IPS DF 4.7 (cell line): ENCODE measurements around the gene TRPM2.

Experiments used
- DNase-seq: peaks from one replicate; pipeline ENCODE4 v3.0.0-alpha.2; 2013; ENCODE audit warnings: low spot score; ENCODE audit errors: extremely low read depth

Gene TRPM2

GRCh38 chr21:44353191-44353970 lies at the start of gene TRPM2:
TRPM2 (plus strand) TSS chr21:44353621; CDS start chr21:44353701, 80 bp downstream.
- DNase-seq, result no peak

DNA sequence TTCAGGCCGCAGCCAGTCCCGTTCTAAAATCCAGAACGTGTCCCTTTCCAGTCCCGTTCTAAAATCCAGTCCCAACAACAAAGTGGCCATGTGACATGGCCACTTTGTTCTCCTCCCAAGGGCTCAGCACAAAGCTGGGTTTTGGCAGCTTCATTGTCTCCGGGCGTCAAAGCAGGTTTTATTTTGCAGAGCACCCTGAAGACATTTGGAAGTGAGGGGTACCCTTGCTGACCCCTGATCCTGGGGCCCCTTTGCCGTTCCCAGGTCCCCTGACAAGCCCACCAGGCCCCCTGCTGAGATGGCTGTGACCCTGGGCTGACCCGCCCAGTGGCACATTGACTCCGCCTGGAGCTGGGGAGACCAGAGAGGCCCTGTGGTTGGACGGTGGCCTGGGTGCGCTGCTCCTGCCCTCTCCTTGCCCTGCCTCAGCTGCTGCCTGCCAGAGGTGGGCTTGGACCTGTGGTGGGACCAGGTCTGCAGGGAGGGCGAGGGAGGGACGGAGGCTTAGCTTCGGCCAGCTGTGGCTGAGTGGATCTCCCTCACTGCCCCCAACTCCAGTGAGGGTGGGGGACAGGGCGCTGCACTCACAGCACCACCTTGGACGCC lies 49.3 kb upstream of the TRPM2 start:
- DNase-seq, result no peak

DNA sequence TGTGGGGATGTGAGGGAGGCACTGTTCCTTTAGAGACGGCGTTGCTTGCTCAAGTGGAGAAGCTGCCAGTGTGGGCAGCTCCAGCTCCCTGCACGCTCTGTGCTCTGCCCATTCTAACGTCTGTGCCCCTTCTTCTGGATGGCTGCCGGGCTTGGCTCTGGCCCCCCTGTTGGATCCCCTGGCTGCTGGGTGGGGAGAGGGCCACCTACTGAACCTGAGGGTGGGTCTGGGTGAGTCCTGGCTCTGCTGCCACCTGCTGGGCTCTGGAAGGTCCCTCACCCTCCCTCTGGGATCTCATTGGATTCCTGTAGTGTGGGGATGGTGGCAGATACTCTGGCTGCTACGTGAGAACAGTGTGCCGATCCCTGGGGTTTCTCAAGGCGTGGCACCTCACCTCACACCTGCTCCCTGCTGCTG lies 48.5 kb upstream of the TRPM2 start:
- no peak for DNase-seq

GRCh38 chr21:44305691-44306090 lies 47.7 kb upstream of the TRPM2 start:
- DNase-seq, result no peak

GRCh38 chr21:44306936-44307704 lies 46.3 kb upstream of the TRPM2 start:
- DNase-seq, result no peak

GRCh38 chr21:44310628-44311507 lies 42.6 kb upstream of the TRPM2 start:
- DNase-seq, result no peak

GRCh38 chr21:44312089-44312488 lies 41.3 kb upstream of the TRPM2 start:
- no peak for DNase-seq

GRCh38 chr21:44312716-44313115 lies 40.7 kb upstream of the TRPM2 start:
- no peak for DNase-seq

- DNase-seq, result no peak
These were observed 40.0 kb upstream of the TRPM2 start for GRCh38 chr21:44313451-44313850.

GRCh38 chr21:44314128-44314527 lies 39.3 kb upstream of the TRPM2 start:
- no peak for DNase-seq

GRCh38 chr21:44314561-44314960 lies 38.9 kb upstream of the TRPM2 start:
- DNase-seq, result no peak

DNA sequence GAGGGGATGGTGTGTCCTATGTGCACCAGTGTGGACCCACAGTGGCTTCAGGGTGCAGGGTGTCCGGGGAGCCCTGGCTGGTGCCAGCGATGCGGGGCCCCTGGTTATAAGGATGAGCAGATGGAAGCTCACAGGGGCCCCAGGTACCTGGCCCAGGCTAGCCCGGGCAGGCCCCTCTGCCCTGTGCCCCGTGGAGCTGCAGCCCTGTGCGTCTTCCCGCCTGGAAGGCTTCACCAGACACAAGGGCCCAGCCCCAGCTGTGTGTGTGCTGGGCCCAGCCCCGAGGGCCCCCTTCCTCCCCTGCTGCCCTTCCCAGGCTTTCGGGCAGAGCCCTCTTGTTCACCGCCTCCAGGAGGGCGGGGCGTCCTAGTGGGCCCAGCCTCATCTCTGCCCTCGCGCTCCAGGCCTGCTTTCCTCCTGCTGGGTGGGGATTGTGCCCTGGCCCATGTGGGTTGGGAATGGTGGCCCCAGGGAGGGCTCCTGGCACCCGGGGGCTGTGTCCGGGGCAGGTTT lies 37.7 kb upstream of the TRPM2 start:
- no peak for DNase-seq

GRCh38 chr21:44316277-44316900 lies 37.0 kb upstream of the TRPM2 start:
- no peak for DNase-seq

DNA sequence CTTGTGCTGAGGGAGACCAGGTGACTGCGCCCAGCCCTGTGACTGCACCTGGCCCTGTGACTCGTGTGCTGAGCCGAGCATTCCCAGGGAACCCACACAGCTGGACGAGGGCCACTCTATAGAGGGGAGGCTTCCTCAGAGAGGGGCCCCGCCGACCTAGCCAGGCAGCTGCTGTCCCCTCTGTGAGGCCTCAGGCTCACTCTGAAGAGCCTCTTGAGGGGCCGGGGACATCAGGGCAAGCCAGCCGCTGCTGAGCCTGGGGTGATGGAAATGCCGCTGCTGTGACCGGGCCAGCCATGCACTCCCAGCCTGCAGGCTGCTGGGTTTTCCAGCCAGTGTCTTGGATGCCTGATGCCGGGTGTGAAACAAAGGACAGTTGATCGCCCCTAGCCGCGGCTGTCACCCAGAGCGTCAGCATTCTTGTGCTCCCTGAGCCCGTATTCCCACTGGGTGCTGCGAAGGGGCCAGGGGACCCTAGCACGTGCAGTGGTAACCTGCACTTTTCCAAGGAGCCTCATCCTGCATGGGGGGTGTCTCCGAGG lies 36.1 kb upstream of the TRPM2 start:
- no peak for DNase-seq

DNA sequence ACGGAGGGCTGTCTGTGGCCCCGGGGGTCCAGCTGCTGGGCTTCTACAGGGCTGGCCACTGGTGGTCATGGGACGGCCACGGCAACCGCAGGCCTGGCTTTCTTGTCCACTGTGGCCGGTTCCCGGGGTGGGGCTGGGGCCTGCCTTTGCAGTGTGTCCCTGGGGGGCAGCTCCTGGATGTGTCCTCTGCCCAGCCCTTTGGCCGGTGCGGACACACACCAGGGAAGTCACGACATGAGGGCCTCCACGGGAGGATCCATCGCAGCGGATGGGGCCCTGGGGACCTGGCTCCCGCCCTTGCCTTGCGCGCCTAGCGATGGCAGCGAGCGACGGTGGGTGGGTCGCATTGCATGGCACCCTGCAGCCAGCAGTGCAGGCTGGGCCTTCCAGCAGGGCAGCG lies 35.5 kb upstream of the TRPM2 start:
- no peak for DNase-seq

GRCh38 chr21:44318489-44319285 lies 34.7 kb upstream of the TRPM2 start:
- no peak for DNase-seq

GRCh38 chr21:44319407-44320065 lies 33.9 kb upstream of the TRPM2 start:
- DNase-seq, result no peak

GRCh38 chr21:44320847-44321246 lies 32.6 kb upstream of the TRPM2 start:
- no peak for DNase-seq

DNA sequence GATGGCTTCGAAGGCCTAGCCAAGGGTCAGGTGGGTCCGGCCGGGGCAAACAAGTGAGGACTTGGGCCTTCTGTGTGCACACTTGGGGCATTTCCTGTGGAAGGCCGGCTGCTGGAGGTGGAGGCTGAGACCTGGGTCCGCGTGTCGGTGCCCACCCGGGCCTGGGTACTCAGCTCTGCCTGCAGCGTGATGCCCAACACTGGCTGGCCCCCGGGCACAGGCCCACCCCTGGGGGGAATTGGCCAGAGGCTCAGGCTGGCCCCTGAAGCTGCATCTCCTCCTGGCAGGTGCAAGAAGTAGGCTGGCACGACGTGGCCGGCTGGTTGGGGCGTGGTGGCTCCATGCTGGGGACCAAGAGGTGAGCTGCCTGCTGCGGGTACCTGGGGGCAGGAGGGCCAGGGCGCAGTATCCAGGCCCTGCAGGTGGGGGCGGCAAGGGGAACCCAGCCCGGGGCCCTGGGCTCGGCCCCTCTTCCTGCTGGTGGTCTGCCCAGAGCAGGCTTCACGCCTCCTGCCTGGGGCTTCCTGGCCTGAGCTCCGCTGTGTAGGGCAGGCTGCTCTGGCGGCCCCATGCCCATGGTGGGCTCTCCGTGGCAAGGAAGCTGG lies 31.5 kb upstream of the TRPM2 start:
- DNase-seq, result no peak
